ENCODE measurements around the gene TCEAL2. TPM values are rescaled to one million over a fixed set of nuclear protein-coding genes. Genes with fewer than 3 reads are reported as not detected.
"Not testable (repeated sequence)": the region's sequence is repeated elsewhere in the genome, so short reads cannot be mapped to it uniquely, and the experiment has no call there.

Gene TCEAL2
- total RNA-seq (not detected), polyA plus RNA-seq (0.33 TPM)

- POLR2A ChIA-PET; H3K36me3 ChIP-seq (ENCODE audit: insufficient read depth, low read length); H3K27me3 ChIP-seq (ENCODE audit: insufficient read depth, low read length, poor library complexity, severe bottlenecking); H3K4me1 ChIP-seq (ENCODE audit: insufficient read depth, low read length); H3K4me1 Mint-ChIP-seq; H3K36me3 Mint-ChIP-seq; H3K9me3 ChIP-seq (ENCODE audit: low read length); H3K27ac ChIP-seq (ENCODE audit: low read depth, low read length); H3K9me3 Mint-ChIP-seq; H3K4me3 ChIP-seq (ENCODE audit: low read length); CTCF ChIA-PET: not testable (repeated sequence)
- peak in 1 of 5 donors; percentile 18 for DNase-seq
- Mint-ChIP-seq H3K27me3 (peaks cover 18 to 37% of the 10 kb centered on the region in 2 donors), H3K27ac (peak within 1 kb of the TSS in 1 of 8 donors; percentile 25), H3K4me3 (peak within 1 kb of the TSS in 6 of 7 donors; percentile 7 to 61 (median 42))
Measured at GRCh38 chrX:102125436-102125835, at the start of gene TCEAL2. Gene TCEAL2, plus strand, starts transcription at chrX:102125679. Its CDS starts 1,152 bp downstream, at chrX:102126831.

- ChIA-PET POLR2A (no interaction called here), CTCF (no interaction called here)
- H3K27me3 ChIP-seq (ENCODE audit: insufficient read depth, low read length, poor library complexity, severe bottlenecking), result no peaks in the 10 kb centered on the region
- Mint-ChIP-seq H3K9me3 (no peaks in the 10 kb centered on the region), H3K27me3 (peaks cover 1 to 3% of the 10 kb centered on the region in 2 donors), H3K4me3 (no peak overlapping the region), H3K36me3 (no peaks in the 10 kb centered on the region), H3K27ac (no peak overlapping the region), H3K4me1 (peaks cover 0 to 7% (median 0%) of the 10 kb centered on the region in 3 donors)
- H3K4me3 ChIP-seq (ENCODE audit: low read length), result no peak overlapping the region
- no peak for DNase-seq
- no peak overlapping the region for H3K27ac ChIP-seq (ENCODE audit: low read depth, low read length)
- no peaks in the 10 kb centered on the region for H3K9me3 ChIP-seq (ENCODE audit: low read length)
- no peaks in the 10 kb centered on the region for H3K4me1 ChIP-seq (ENCODE audit: insufficient read depth, low read length)
- H3K36me3 ChIP-seq (ENCODE audit: insufficient read depth, low read length), result no peaks in the 10 kb centered on the region
Measured at GRCh38 chrX:102077426-102077825, 48.1 kb upstream of the TCEAL2 start.

GRCh38 chrX:102085706-102086105, 39.8 kb upstream of the TCEAL2 start:
- CTCF ChIA-PET, result no interaction called here
- no peaks in the 10 kb centered on the region for H3K36me3 ChIP-seq (ENCODE audit: insufficient read depth, low read length)
- Mint-ChIP-seq H3K9me3 (no peaks in the 10 kb centered on the region), H3K4me3 (no peak overlapping the region), H3K27me3 (peaks cover 3 to 6% of the 10 kb centered on the region in 2 donors), H3K4me1 (no peaks in the 10 kb centered on the region), H3K27ac (no peak overlapping the region), H3K36me3 (no peaks in the 10 kb centered on the region)
- H3K9me3 ChIP-seq (ENCODE audit: low read length), result no peaks in the 10 kb centered on the region
- POLR2A ChIA-PET, result no interaction called here
- H3K4me1 ChIP-seq (ENCODE audit: insufficient read depth, low read length), result no peaks in the 10 kb centered on the region
- no peaks in the 10 kb centered on the region for H3K27me3 ChIP-seq (ENCODE audit: insufficient read depth, low read length, poor library complexity, severe bottlenecking)
- H3K4me3 ChIP-seq (ENCODE audit: low read length), result no peak overlapping the region
- no peak overlapping the region for H3K27ac ChIP-seq (ENCODE audit: low read depth, low read length)
- DNase-seq, result no peak

GRCh38 chrX:102113367-102113766, 12.1 kb upstream of the TCEAL2 start:
- no peak overlapping the region for H3K27ac ChIP-seq (ENCODE audit: low read depth, low read length)
- no peaks in the 10 kb centered on the region for H3K36me3 ChIP-seq (ENCODE audit: insufficient read depth, low read length)
- ChIA-PET POLR2A (no interaction called here), CTCF (no interaction called here)
- H3K9me3 ChIP-seq (ENCODE audit: low read length), result no peaks in the 10 kb centered on the region
- no peak overlapping the region for H3K27ac Mint-ChIP-seq
- no peaks in the 10 kb centered on the region for H3K27me3 ChIP-seq (ENCODE audit: insufficient read depth, low read length, poor library complexity, severe bottlenecking)
- peaks cover 4 to 9% of the 10 kb centered on the region in 2 donors for H3K27me3 Mint-ChIP-seq
- no peaks in the 10 kb centered on the region for H3K36me3 Mint-ChIP-seq
- no peak overlapping the region for H3K4me3 ChIP-seq (ENCODE audit: low read length)
- H3K4me1 Mint-ChIP-seq, result no peaks in the 10 kb centered on the region
- DNase-seq, result no peak
- no peaks in the 10 kb centered on the region for H3K9me3 Mint-ChIP-seq
- H3K4me1 ChIP-seq (ENCODE audit: insufficient read depth, low read length), result no peaks in the 10 kb centered on the region
- H3K4me3 Mint-ChIP-seq, result no peak overlapping the region

GRCh38 chrX:102115748-102116147, 9.7 kb upstream of the TCEAL2 start:
- POLR2A ChIA-PET, result no interaction called here
- no peaks in the 10 kb centered on the region for H3K36me3 Mint-ChIP-seq
- H3K27me3 Mint-ChIP-seq, result peaks cover 3 to 4% of the 10 kb centered on the region in 2 donors
- H3K4me3 Mint-ChIP-seq, result no peak overlapping the region
- H3K9me3 ChIP-seq (ENCODE audit: low read length), result no peaks in the 10 kb centered on the region
- no peak for DNase-seq
- no peak overlapping the region for H3K4me3 ChIP-seq (ENCODE audit: low read length)
- no peaks in the 10 kb centered on the region for H3K4me1 ChIP-seq (ENCODE audit: insufficient read depth, low read length)
- H3K27ac Mint-ChIP-seq, result no peak overlapping the region
- H3K27me3 ChIP-seq (ENCODE audit: insufficient read depth, low read length, poor library complexity, severe bottlenecking), result no peaks in the 10 kb centered on the region
- no peak overlapping the region for H3K27ac ChIP-seq (ENCODE audit: low read depth, low read length)
- no peaks in the 10 kb centered on the region for H3K36me3 ChIP-seq (ENCODE audit: insufficient read depth, low read length)
- CTCF ChIA-PET, result no interaction called here
- no peaks in the 10 kb centered on the region for H3K4me1 Mint-ChIP-seq
- no peaks in the 10 kb centered on the region for H3K9me3 Mint-ChIP-seq

GRCh38 chrX:102125014-102125413, 465 bp upstream of the TCEAL2 start:
- H3K4me3 ChIP-seq (ENCODE audit: low read length); H3K36me3 ChIP-seq (ENCODE audit: insufficient read depth, low read length); H3K9me3 ChIP-seq (ENCODE audit: low read length); POLR2A ChIA-PET; H3K27me3 ChIP-seq (ENCODE audit: insufficient read depth, low read length, poor library complexity, severe bottlenecking); H3K4me1 Mint-ChIP-seq; H3K27ac Mint-ChIP-seq; H3K27ac ChIP-seq (ENCODE audit: low read depth, low read length); H3K36me3 Mint-ChIP-seq; DNase-seq; CTCF ChIA-PET; H3K4me1 ChIP-seq (ENCODE audit: insufficient read depth, low read length); H3K9me3 Mint-ChIP-seq: not testable (repeated sequence)
- peak overlapping the region in 6 of 7 donors; percentile 7 to 61 (median 42) for H3K4me3 Mint-ChIP-seq
- peaks cover 18 to 35% of the 10 kb centered on the region in 2 donors for H3K27me3 Mint-ChIP-seq

- DNase-seq; H3K36me3 ChIP-seq (ENCODE audit: insufficient read depth, low read length); H3K36me3 Mint-ChIP-seq; H3K27ac Mint-ChIP-seq; H3K9me3 Mint-ChIP-seq; H3K4me1 ChIP-seq (ENCODE audit: insufficient read depth, low read length); H3K4me1 Mint-ChIP-seq; CTCF ChIA-PET; POLR2A ChIA-PET; H3K27ac ChIP-seq (ENCODE audit: low read depth, low read length); H3K9me3 ChIP-seq (ENCODE audit: low read length); H3K27me3 ChIP-seq (ENCODE audit: insufficient read depth, low read length, poor library complexity, severe bottlenecking); H3K4me3 ChIP-seq (ENCODE audit: low read length): not testable (repeated sequence)
- Mint-ChIP-seq H3K4me3 (peak overlapping the region in 3 of 7 donors; percentile 14 to 52 (median 14)), H3K27me3 (peaks cover 16 to 41% of the 10 kb centered on the region in 2 donors)
Measured at GRCh38 chrX:102126080-102126818, 770 bp downstream of the TCEAL2 start.

- H3K4me1 Mint-ChIP-seq, result peaks cover 2 to 10% (median 6%) of the 10 kb centered on the region in 3 donors
- H3K27ac Mint-ChIP-seq, result no peak overlapping the region
- Histone ChIP-seq H3K27me3 (ENCODE audit: insufficient read depth, low read length, poor library complexity, severe bottlenecking) (no peaks in the 10 kb centered on the region), H3K9me3 (ENCODE audit: low read length) (no peaks in the 10 kb centered on the region), H3K4me3 (ENCODE audit: low read length) (no peak overlapping the region), H3K4me1 (ENCODE audit: insufficient read depth, low read length) (no peaks in the 10 kb centered on the region), H3K27ac (ENCODE audit: low read depth, low read length) (no peak overlapping the region), H3K36me3 (ENCODE audit: insufficient read depth, low read length) (no peaks in the 10 kb centered on the region)
- H3K9me3 Mint-ChIP-seq, result peaks cover 0 to 2% (median 0%) of the 10 kb centered on the region in 5 donors
- ChIA-PET CTCF (no interaction called here), POLR2A (no interaction called here)
- DNase-seq, result no peak
- no peak overlapping the region for H3K4me3 Mint-ChIP-seq
- no peaks in the 10 kb centered on the region for H3K36me3 Mint-ChIP-seq
- peaks cover 20 to 41% of the 10 kb centered on the region in 2 donors for H3K27me3 Mint-ChIP-seq
Measured at GRCh38 chrX:102126863-102127262, 1.4 kb downstream of the TCEAL2 start.
